ENCODE results near the gene HTT-AS. TPM values are rescaled to one million over a fixed set of nuclear protein-coding genes. Genes with fewer than 3 reads are reported as not detected.
A peak's percentile ranks its signal among the peaks of the same experiment; 100 is the strongest.
"Not testable (repeated sequence)": the region's sequence is repeated elsewhere in the genome, so short reads cannot be mapped to it uniquely, and the experiment has no call there.

The HTT-AS gene
- total and polyA plus RNA-seq, 3 experiments from 2014 or later, result not detected

DNA sequence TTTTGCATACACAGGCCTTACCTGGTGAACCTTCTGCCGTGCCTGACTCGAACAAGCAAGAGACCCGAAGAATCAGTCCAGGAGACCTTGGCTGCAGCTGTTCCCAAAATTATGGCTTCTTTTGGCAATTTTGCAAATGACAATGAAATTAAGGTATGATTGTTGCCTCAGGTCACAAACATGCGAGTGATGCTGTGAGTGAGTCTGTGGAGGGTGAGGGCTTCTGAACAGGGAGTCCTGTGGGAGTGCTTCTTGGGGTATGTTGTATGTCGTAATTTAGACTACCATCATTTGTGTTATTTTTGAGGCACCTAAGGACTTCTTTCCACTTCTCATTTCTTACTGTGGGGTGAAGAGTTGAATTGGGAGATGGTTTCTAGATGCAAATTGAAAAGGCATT lies 32.9 kb upstream of the HTT-AS start:
- H3K27ac ChIP-seq (ENCODE audit: low read depth, low read length), result no peak overlapping the region
- Mint-ChIP-seq H3K9me3 (no peaks in the 10 kb centered on the region), H3K4me1 (peaks cover 6 to 7% (median 7%) of the 10 kb centered on the region in 3 donors), H3K4me3 (no peak overlapping the region), H3K27ac (no peak overlapping the region), H3K27me3 (peaks cover 0 to 1% of the 10 kb centered on the region in 2 donors), H3K36me3 (peaks cover 5 to 82% (median 26%) of the 10 kb centered on the region in 3 donors)
- no peaks in the 10 kb centered on the region for H3K27me3 ChIP-seq (ENCODE audit: insufficient read depth, low read length, poor library complexity, severe bottlenecking)
- peaks cover 31% of the 10 kb centered on the region for H3K36me3 ChIP-seq (ENCODE audit: insufficient read depth, low read length)
- H3K4me3 ChIP-seq (ENCODE audit: low read length), result no peak overlapping the region
- DNase-seq, result no peak
- ChIA-PET CTCF (interaction anchor here (0.7 to 3.1 kb wide), 18 partner anchors 9 to 773 kb away, joined by 3 to 17 read pairs (median 4); partner anchors contain the start of gene HGFAC), POLR2A (interaction anchor here (1.0 kb wide), 1 partner anchor 774 kb away, joined by 5 read pairs; no protein-coding TSS in a partner anchor)
- no peaks in the 10 kb centered on the region for H3K4me1 ChIP-seq (ENCODE audit: insufficient read depth, low read length)
- H3K9me3 ChIP-seq (ENCODE audit: low read length), result no peaks in the 10 kb centered on the region

DNA sequence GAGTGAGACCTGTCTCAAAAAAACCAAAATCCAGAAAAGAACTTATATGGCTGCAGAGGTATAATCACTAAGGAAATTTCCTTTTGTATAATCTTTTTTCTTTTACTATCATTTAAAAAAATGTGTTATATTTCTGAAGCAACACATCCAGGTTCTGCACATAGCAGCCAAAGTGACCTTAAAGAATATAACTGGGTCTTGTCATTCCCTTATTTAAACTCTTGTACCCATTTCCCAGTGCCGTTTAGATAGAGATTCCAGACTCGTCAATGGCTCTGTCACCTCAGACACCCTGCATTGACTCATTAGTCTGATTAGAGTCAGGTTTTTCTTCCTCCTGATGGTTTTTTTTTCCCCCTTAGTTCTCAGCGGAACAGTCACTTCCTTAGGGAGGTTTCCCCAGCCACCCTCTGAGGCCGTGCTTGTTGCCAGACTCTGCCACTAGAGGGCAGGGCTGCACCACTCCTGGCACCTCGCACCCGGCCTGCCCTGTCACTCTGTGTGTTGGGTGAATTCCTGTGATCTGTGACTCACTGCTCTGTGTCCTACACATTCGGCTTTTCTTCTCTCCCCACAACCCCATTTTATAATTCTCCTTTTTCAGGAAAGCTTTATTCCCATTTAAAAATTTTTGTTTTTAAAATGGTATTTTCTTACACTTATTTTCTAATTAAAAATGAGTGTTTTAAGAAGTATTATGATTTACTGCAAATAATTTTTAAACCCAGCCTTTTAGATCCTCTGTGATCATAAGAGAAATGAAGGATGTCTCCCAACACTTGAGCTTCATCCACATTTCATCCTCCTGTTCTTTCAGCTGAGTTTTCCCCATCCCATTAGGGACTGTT lies 32.2 kb upstream of the HTT-AS start:
- peaks cover 26% of the 10 kb centered on the region for H3K36me3 ChIP-seq (ENCODE audit: insufficient read depth, low read length)
- H3K4me1 Mint-ChIP-seq, result peaks cover 6 to 11% (median 10%) of the 10 kb centered on the region in 3 donors
- POLR2A ChIA-PET, result interaction anchor here (1.0 kb wide), 1 partner anchor 774 kb away, joined by 5 read pairs; no protein-coding TSS in a partner anchor
- H3K4me1 ChIP-seq (ENCODE audit: insufficient read depth, low read length), result no peaks in the 10 kb centered on the region
- no peaks in the 10 kb centered on the region for H3K9me3 Mint-ChIP-seq
- no peak overlapping the region for H3K27ac ChIP-seq (ENCODE audit: low read depth, low read length)
- H3K27me3 ChIP-seq (ENCODE audit: insufficient read depth, low read length, poor library complexity, severe bottlenecking), result no peaks in the 10 kb centered on the region
- H3K36me3 Mint-ChIP-seq, result peaks cover 5 to 81% (median 24%) of the 10 kb centered on the region in 3 donors
- peak; percentile 59 to 84 (median 76) for DNase-seq
- no peak overlapping the region for H3K4me3 Mint-ChIP-seq
- H3K9me3 ChIP-seq (ENCODE audit: low read length), result no peaks in the 10 kb centered on the region
- H3K27ac Mint-ChIP-seq, result peak overlapping the region in 6 of 8 donors; percentile 1 to 83 (median 60)
- H3K27me3 Mint-ChIP-seq, result peaks cover 0 to 1% of the 10 kb centered on the region in 2 donors
- CTCF ChIA-PET, result interaction anchor here (0.7 to 3.1 kb wide), 16 partner anchors 9 to 774 kb away, joined by 3 to 17 read pairs (median 4); partner anchors contain the start of gene HGFAC
- H3K4me3 ChIP-seq (ENCODE audit: low read length), result no peak overlapping the region

- H3K9me3 Mint-ChIP-seq, result no peaks in the 10 kb centered on the region
- no peak overlapping the region for H3K27ac ChIP-seq (ENCODE audit: low read depth, low read length)
- CTCF ChIA-PET, result no interaction called here
- H3K4me3 ChIP-seq (ENCODE audit: low read length), result no peak overlapping the region
- no peaks in the 10 kb centered on the region for H3K27me3 ChIP-seq (ENCODE audit: insufficient read depth, low read length, poor library complexity, severe bottlenecking)
- no peaks in the 10 kb centered on the region for H3K9me3 ChIP-seq (ENCODE audit: low read length)
- H3K4me1 Mint-ChIP-seq, result peaks cover 5 to 19% (median 10%) of the 10 kb centered on the region in 3 donors
- H3K36me3 ChIP-seq (ENCODE audit: insufficient read depth, low read length), result peaks cover 21% of the 10 kb centered on the region
- H3K36me3 Mint-ChIP-seq, result peaks cover 3 to 77% (median 14%) of the 10 kb centered on the region in 3 donors
- no peak overlapping the region for H3K4me3 Mint-ChIP-seq
- POLR2A ChIA-PET, result no interaction called here
- H3K4me1 ChIP-seq (ENCODE audit: insufficient read depth, low read length), result no peaks in the 10 kb centered on the region
- H3K27ac Mint-ChIP-seq, result peak overlapping the region in 3 of 8 donors; percentile 3 to 75 (median 51)
- DNase-seq, result no peak
- H3K27me3 Mint-ChIP-seq, result no peaks in the 10 kb centered on the region
Measured at GRCh38 chr4:3098346-3098745, 24.0 kb upstream of the HTT-AS start.

- H3K4me1 Mint-ChIP-seq, result peaks cover 9 to 21% (median 10%) of the 10 kb centered on the region in 3 donors
- Histone ChIP-seq H3K4me3 (ENCODE audit: low read length) (no peak overlapping the region), H3K36me3 (ENCODE audit: insufficient read depth, low read length) (peaks cover 17% of the 10 kb centered on the region), H3K4me1 (ENCODE audit: insufficient read depth, low read length) (no peaks in the 10 kb centered on the region), H3K27ac (ENCODE audit: low read depth, low read length) (no peak overlapping the region), H3K9me3 (ENCODE audit: low read length) (no peaks in the 10 kb centered on the region), H3K27me3 (ENCODE audit: insufficient read depth, low read length, poor library complexity, severe bottlenecking) (no peaks in the 10 kb centered on the region)
- no peak overlapping the region for H3K4me3 Mint-ChIP-seq
- CTCF ChIA-PET, result interaction anchor here (2.8 kb wide), 1 partner anchor 11 kb away, joined by 9 read pairs; no protein-coding TSS in a partner anchor
- no peaks in the 10 kb centered on the region for H3K27me3 Mint-ChIP-seq
- H3K27ac Mint-ChIP-seq, result peak overlapping the region in 1 of 8 donors; percentile 66
- no peak for DNase-seq
- peaks cover 4 to 73% (median 15%) of the 10 kb centered on the region in 3 donors for H3K36me3 Mint-ChIP-seq
- H3K9me3 Mint-ChIP-seq, result no peaks in the 10 kb centered on the region
- POLR2A ChIA-PET, result no interaction called here
Measured at GRCh38 chr4:3096202-3096601, 21.9 kb upstream of the HTT-AS start.

GRCh38 chr4:3094701-3095100 lies 20.4 kb upstream of the HTT-AS start:
- H3K27me3 ChIP-seq (ENCODE audit: insufficient read depth, low read length, poor library complexity, severe bottlenecking); H3K4me1 ChIP-seq (ENCODE audit: insufficient read depth, low read length); H3K36me3 ChIP-seq (ENCODE audit: insufficient read depth, low read length); H3K9me3 Mint-ChIP-seq; H3K27ac Mint-ChIP-seq; H3K27me3 Mint-ChIP-seq; H3K4me3 Mint-ChIP-seq; H3K9me3 ChIP-seq (ENCODE audit: low read length); CTCF ChIA-PET; H3K27ac ChIP-seq (ENCODE audit: low read depth, low read length); POLR2A ChIA-PET; H3K4me3 ChIP-seq (ENCODE audit: low read length); DNase-seq: not testable (repeated sequence)
- H3K4me1 Mint-ChIP-seq, result peaks cover 8 to 22% (median 14%) of the 10 kb centered on the region in 3 donors
- H3K36me3 Mint-ChIP-seq, result peaks cover 4 to 67% (median 14%) of the 10 kb centered on the region in 3 donors

- ChIA-PET CTCF (no interaction called here), POLR2A (no interaction called here)
- Mint-ChIP-seq H3K4me1 (peaks cover 12 to 14% (median 13%) of the 10 kb centered on the region in 3 donors), H3K36me3 (peaks cover 8 to 70% (median 22%) of the 10 kb centered on the region in 3 donors), H3K27ac (peak overlapping the region in 3 of 8 donors; percentile 3 to 82 (median 68)), H3K27me3 (no peaks in the 10 kb centered on the region), H3K4me3 (no peak overlapping the region), H3K9me3 (no peaks in the 10 kb centered on the region)
- Histone ChIP-seq H3K4me3 (ENCODE audit: low read length) (no peak overlapping the region), H3K27me3 (ENCODE audit: insufficient read depth, low read length, poor library complexity, severe bottlenecking) (no peaks in the 10 kb centered on the region), H3K27ac (ENCODE audit: low read depth, low read length) (no peak overlapping the region), H3K36me3 (ENCODE audit: insufficient read depth, low read length) (peaks cover 5% of the 10 kb centered on the region), H3K4me1 (ENCODE audit: insufficient read depth, low read length) (no peaks in the 10 kb centered on the region), H3K9me3 (ENCODE audit: low read length) (no peaks in the 10 kb centered on the region)
- no peak for DNase-seq
Measured at GRCh38 chr4:3091464-3091863, 17.1 kb upstream of the HTT-AS start.

GRCh38 chr4:3087115-3087797 lies 12.9 kb upstream of the HTT-AS start:
- Mint-ChIP-seq H3K27ac (no peak overlapping the region), H3K9me3 (no peaks in the 10 kb centered on the region), H3K4me3 (no peak overlapping the region), H3K36me3 (peaks cover 4 to 43% (median 13%) of the 10 kb centered on the region in 3 donors), H3K27me3 (no peaks in the 10 kb centered on the region), H3K4me1 (peaks cover 27 to 41% (median 37%) of the 10 kb centered on the region in 3 donors)
- ChIA-PET CTCF (interaction anchor here (0.8 to 1.0 kb wide), 2 partner anchors 19 to 21 kb away, joined by 3 to 4 read pairs; no protein-coding TSS in a partner anchor), POLR2A (no interaction called here)
- H3K4me1 ChIP-seq (ENCODE audit: insufficient read depth, low read length), result peaks cover 7% of the 10 kb centered on the region
- peaks cover 5% of the 10 kb centered on the region for H3K36me3 ChIP-seq (ENCODE audit: insufficient read depth, low read length)
- no peak for DNase-seq
- H3K27ac ChIP-seq (ENCODE audit: low read depth, low read length), result no peak overlapping the region
- H3K9me3 ChIP-seq (ENCODE audit: low read length), result no peaks in the 10 kb centered on the region
- H3K27me3 ChIP-seq (ENCODE audit: insufficient read depth, low read length, poor library complexity, severe bottlenecking), result no peaks in the 10 kb centered on the region
- no peak overlapping the region for H3K4me3 ChIP-seq (ENCODE audit: low read length)

Measured in CD8-positive, alpha-beta memory T cell (primary cell).